OCI-LY7 (cell line): ENCODE measurements around the gene NCBP1. TPM values are rescaled to one million over a fixed set of nuclear protein-coding genes. Genes with fewer than 3 reads are reported as not detected.

Experiments used
- BruUV-seq: library from RNA; stranded (reverse); fragments of 400-500 nt; replicated peaks from 2 replicates; lab custom pipeline; 2021; lab: Mats Ljungman, UMichigan
- CTCF ChIA-PET: fragments of 300-600 bp; sonication (Branson Sonifier 250); formaldehyde crosslinking; loops from one replicate; lab custom pipeline; 2022; ENCODE audit warnings: antibody characterized with exemption; ENCODE audit not compliant: unreplicated experiment; lab: Charles Lee
- POLR2A ChIA-PET: fragments of 300-600 bp; sonication (Branson Sonifier 250); formaldehyde crosslinking; loops from one replicate; lab custom pipeline; 2022; ENCODE audit warnings: antibody characterized with exemption; lab: Charles Lee
- DNase-seq: peaks from one replicate; pipeline ENCODE4 v3.0.0-alpha.2; 2015; ENCODE audit warnings: low spot score
- H2AFZ ChIP-seq: fragments of 200-600 bp; sonication (generic), shearing (Covaris generic); 2 replicates; pipeline ENCODE4 v1.6.1; 2014; ENCODE audit warnings: mild to moderate bottlenecking, antibody characterized with exemption, low read length, moderate library complexity
- H3K27ac ChIP-seq: fragments of 200-600 bp; sonication (generic); 2 replicates; pipeline ENCODE4 v1.5.1; 2014; ENCODE audit warnings: mixed run types, low read depth, mild to moderate bottlenecking, moderate library complexity, low read length, inconsistent platforms; ENCODE audit not compliant: poor library complexity, severe bottlenecking
- H3K36me3 ChIP-seq: fragments of 200-600 bp; sonication (generic); 2 replicates; pipeline ENCODE4 v1.6.1; 2014; ENCODE audit warnings: mild to moderate bottlenecking, antibody characterized with exemption, low read length, moderate library complexity, mixed read lengths; ENCODE audit not compliant: insufficient read depth
- H3K4me1 ChIP-seq: fragments of 200-600 bp; sonication (generic); 2 replicates; pipeline ENCODE4 v1.5.1; 2014; ENCODE audit warnings: mild to moderate bottlenecking, low read length; ENCODE audit not compliant: insufficient read depth, poor library complexity, severe bottlenecking
- H3K4me2 ChIP-seq: fragments of 200-600 bp; sonication (generic); 2 replicates; pipeline ENCODE4 v1.6.1; 2014; ENCODE audit warnings: mild to moderate bottlenecking, low read length
- H3K4me3 ChIP-seq: fragments of 200-600 bp; sonication (generic); 2 replicates; pipeline ENCODE4 v1.5.1; 2014; ENCODE audit warnings: mild to moderate bottlenecking, low read depth, low read length; ENCODE audit not compliant: poor library complexity, severe bottlenecking
- H3K79me2 ChIP-seq: fragments of 200-600 bp; sonication (generic); 2 replicates; pipeline ENCODE4 v1.6.1; 2016; ENCODE audit warnings: low read depth, mild to moderate bottlenecking, low read length, moderate library complexity, mixed read lengths; ENCODE audit not compliant: insufficient read depth
- H3K9me2 ChIP-seq: fragments of 200-600 bp; sonication (generic); 2 replicates; pipeline ENCODE4 v1.6.1; 2016; ENCODE audit warnings: mild to moderate bottlenecking, low read length, mixed read lengths; ENCODE audit not compliant: insufficient read depth
- H3K9me3 ChIP-seq: fragments of 200-600 bp; sonication (generic); 2 replicates; pipeline ENCODE4 v1.6.1; 2014; ENCODE audit warnings: mild to moderate bottlenecking, mixed run types, low read length, mixed read lengths
- H4K20me1 ChIP-seq: fragments of 200-600 bp; sonication (generic); 2 replicates; pipeline ENCODE4 v1.6.1; 2014; ENCODE audit warnings: mild to moderate bottlenecking, antibody characterized with exemption, low read length, moderate library complexity, mixed read lengths; ENCODE audit not compliant: insufficient read depth
- CTCF ChIP-seq: fragments of 200-600 bp; sonication (generic); conservative IDR thresholded peaks from 2 replicates; pipeline ENCODE4 v1.5.1; 2014; ENCODE audit warnings: mild to moderate bottlenecking, antibody characterized with exemption, low read length, moderate library complexity, mixed read lengths
- EZH2phosphoT487 ChIP-seq: fragments of 200-600 bp; sonication (generic); IDR thresholded peaks from 2 replicates; pipeline ENCODE4 v1.6.1; 2018; ENCODE audit warnings: low read depth, borderline replicate concordance, mild to moderate bottlenecking, mixed run types, antibody characterized with exemption, low read length, moderate library complexity, mixed read lengths
- intact Hi-C: fragments of 100-400 bp; cut with micrococcal nuclease; formaldehyde crosslinking; loops from one replicate; pipeline ENCODE4 v1.10.0; 2022; ENCODE audit not compliant: unreplicated experiment
- total RNA-seq, 2 experiments: library from RNA; depleted of rRNA in 1 of 2; stranded (reverse); fragments of >200 nt in 1 of 2; shearing (Covaris generic) in 1 of 2; gene quantifications; 2 replicates each; pipeline ENCODE4 v1.2.3, GENCODE V29; 2014 to 2022

NCBP1 gene
- total RNA-seq, 2 experiments from 2014 or later: 37.8 to 54.7 TPM

- H3K4me2 ChIP-seq: no peak overlapping the region
- ChIA-PET CTCF (no interaction called here), POLR2A (no interaction called here)
- intact Hi-C loops: no loop called here
- H2AFZ ChIP-seq: no peak overlapping the region
- H3K27ac ChIP-seq: no peak overlapping the region
- H4K20me1 ChIP-seq: no peaks in the 10 kb centered on the region
- H3K4me3 ChIP-seq: no peak overlapping the region
- H3K9me3 ChIP-seq: no peaks in the 10 kb centered on the region
- no peaks in the 10 kb centered on the region for H3K9me2 ChIP-seq
- no peak for TF ChIP-seq EZH2phosphoT487
- TF ChIP-seq CTCF: no peak
- 0 out of 2 replicates have a peak, but pooled peaks cover under 1% of the 10 kb centered on the region for H3K36me3 ChIP-seq
- H3K4me1 ChIP-seq: peaks cover 8% of the 10 kb centered on the region
- DNase-seq: no peak
- no TSS peak for BruUV-seq
- H3K79me2 ChIP-seq: no peaks in the 10 kb centered on the region
These were observed 39.2 kb upstream of the NCBP1 start for GRCh38 chr9:97594381-97594921.

GRCh38 chr9:97596906-97597305 lies 36.7 kb upstream of the NCBP1 start:
- CTCF ChIA-PET: no interaction called here
- DNase-seq: no peak
- no TSS peak for BruUV-seq

More at GRCh38 chr9:97596906-97597305, 36.7 kb upstream of the NCBP1 start:
- TF ChIP-seq EZH2phosphoT487 (no peak), CTCF (no peak)
- intact Hi-C loops: loop anchor here (5.0 kb wide), 2 partner anchors 185 to 740 kb away; partner anchors contain the start of gene TDRD7
- no peaks in the 10 kb centered on the region for H3K9me3 ChIP-seq
- POLR2A ChIA-PET: no interaction called here
- H3K4me2 ChIP-seq: no peak overlapping the region
- H2AFZ ChIP-seq: no peak overlapping the region
- H3K4me1 ChIP-seq: peaks cover 8% of the 10 kb centered on the region
- no peak overlapping the region for H3K27ac ChIP-seq
- no peak overlapping the region for H3K4me3 ChIP-seq
- H3K79me2 ChIP-seq: no peaks in the 10 kb centered on the region
- H3K36me3 ChIP-seq: peaks cover 25% of the 10 kb centered on the region
- H3K9me2 ChIP-seq: no peaks in the 10 kb centered on the region
- H4K20me1 ChIP-seq: no peaks in the 10 kb centered on the region
